T47D (cell line): Measurements from ENCODE around the gene S1PR5.
"Not testable (repeated sequence)": the region's sequence is repeated elsewhere in the genome, so short reads cannot be mapped to it uniquely, and the experiment has no call there.

Source experiments
- DNase-seq, 2 experiments: peaks; one replicate each; pipeline versions ENCODE4 v3.0.0 to v3.0.0-alpha.2; 2011 to 2012; ENCODE audit warnings: low read depth in 1 of 2, low spot score in 1 of 2
- JUND ChIP-seq: IDR thresholded peaks from 2 replicates; pipeline ENCODE4 v1.6.1; 2012; ENCODE audit warnings: low read depth
- in situ Hi-C: cut with HindIII; loops from 2 replicates; pipeline ENCODE4 v1.10.0; 2016; ENCODE audit warnings: low sequenced_read_pairs, low pct_unique_long_range_greater_than_20kb

S1PR5 gene

DNA sequence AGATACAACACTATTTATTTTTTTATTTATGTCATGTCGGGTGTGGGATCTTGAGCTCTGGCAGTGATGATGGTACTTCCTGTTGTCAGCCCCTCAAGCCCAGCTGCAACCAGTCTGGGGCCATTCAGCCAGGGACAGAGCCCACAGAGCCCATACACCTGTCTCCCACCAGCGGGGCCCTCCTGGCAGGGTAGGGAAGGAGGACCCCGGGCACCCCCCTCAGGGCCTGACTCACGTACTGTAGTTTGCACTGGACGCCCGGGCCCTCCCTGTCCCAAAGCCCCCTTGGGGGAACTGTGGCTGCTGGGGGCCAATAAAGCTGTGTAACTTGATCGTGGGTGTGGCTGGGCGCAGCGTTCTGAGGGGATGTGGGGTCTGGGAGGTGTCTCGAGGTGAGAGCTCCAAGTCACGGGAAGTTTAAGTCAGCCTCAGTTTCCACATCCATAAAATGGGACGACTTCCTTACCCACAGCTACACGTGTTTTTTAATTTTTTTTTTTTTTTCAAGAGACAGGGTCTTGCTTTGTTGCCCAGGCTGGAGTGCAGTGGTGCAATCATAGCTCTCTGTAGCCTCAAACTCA lies 35.9 kb upstream of the S1PR5 start:
- no peak for TF ChIP-seq JUND
- DNase-seq, result no peak
- in situ Hi-C loops, result no loop called here

DNA sequence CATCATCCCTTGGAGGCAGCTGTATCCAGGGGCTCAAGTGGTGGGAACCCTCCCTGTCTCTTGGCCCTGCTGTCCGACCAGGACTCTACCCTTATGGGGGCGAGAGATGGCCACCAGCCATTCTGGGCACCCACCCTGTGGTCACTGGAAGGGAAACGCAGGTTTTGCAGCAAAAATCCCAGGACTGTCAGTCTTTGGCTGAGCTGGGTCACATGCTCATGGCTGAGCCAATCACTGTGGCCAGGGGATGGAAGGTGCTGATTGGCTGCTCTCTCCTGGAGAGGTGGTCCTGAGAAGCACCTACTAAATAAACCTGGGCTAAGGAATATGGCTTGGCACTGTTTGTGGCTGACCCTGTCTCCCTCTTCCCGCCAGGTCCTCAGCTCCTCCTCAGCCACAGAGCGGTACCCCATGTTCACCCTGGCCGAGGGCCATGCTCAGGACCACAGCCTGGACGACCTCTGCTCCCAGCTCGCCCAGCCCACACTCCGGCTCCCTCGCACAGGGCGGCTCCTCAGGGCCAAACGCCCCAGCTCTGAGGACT lies 35.3 kb upstream of the S1PR5 start:
- TF ChIP-seq JUND, result no peak
- DNase-seq, result peak; percentile 45 to 56
- in situ Hi-C loops, result no loop called here

GRCh38 chr19:10551698-10552301 lies 34.6 kb upstream of the S1PR5 start:
- in situ Hi-C loops, result no loop called here
- no peak for TF ChIP-seq JUND
- peak in 1 of 2 experiments; percentile 76 for DNase-seq

DNA sequence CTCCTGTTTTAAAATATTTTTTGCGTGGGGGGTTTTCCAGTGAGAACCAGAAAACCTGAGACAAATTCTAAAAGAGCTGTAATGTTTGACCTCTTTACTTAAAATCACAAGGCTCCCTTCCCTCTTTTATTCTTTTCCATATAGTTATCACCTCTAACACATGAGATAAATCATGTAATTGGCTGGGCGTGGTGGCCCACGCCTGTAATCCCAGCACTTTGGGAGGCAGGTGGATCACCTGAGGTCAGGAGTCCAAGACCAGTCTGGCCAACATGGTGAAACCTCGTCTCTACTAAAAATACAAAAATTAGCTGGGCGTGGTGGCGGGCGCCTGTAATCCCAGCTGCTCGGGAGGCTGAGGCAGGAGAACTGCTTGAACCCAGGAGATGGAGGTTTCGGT lies 33.8 kb upstream of the S1PR5 start:
- DNase-seq, in situ Hi-C loops: not testable (repeated sequence)

DNA sequence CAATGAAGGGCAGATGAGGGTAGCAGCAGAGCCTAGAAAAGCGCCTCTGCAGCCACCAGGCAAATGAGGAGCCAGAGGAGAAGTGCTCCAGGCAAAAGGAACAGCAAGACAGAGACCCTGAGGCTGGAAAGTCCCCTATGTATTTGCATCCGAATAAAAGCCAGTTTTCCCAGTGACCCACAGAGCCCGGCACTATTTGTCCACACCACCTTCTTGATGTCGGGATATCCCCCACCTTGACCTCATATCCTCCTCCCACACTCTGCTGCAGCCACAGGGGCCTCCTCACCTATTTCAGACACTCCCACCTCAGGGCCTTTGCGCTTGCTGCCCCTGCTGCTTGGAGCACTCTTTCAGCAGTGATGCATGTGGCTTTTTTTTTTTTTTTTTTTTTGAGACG lies 33.1 kb upstream of the S1PR5 start:
- in situ Hi-C loops, result no loop called here
- no peak for DNase-seq
- no peak for TF ChIP-seq JUND

- in situ Hi-C loops, result no loop called here
- no peak for DNase-seq
- TF ChIP-seq JUND, result no peak
Observed at GRCh38 chr19:10549733-10550132, 32.5 kb upstream of the S1PR5 start.

- in situ Hi-C loops, result no loop called here
- TF ChIP-seq JUND, result no peak
- DNase-seq, result no peak
Observed at GRCh38 chr19:10548746-10549276, 31.6 kb upstream of the S1PR5 start.

GRCh38 chr19:10546817-10547216 lies 29.6 kb upstream of the S1PR5 start:
- in situ Hi-C loops, result no loop called here
- DNase-seq, result no peak
- TF ChIP-seq JUND, result no peak

GRCh38 chr19:10544753-10545251 lies 27.6 kb upstream of the S1PR5 start:
- in situ Hi-C loops, result no loop called here
- TF ChIP-seq JUND, result no peak
- no peak for DNase-seq

DNA sequence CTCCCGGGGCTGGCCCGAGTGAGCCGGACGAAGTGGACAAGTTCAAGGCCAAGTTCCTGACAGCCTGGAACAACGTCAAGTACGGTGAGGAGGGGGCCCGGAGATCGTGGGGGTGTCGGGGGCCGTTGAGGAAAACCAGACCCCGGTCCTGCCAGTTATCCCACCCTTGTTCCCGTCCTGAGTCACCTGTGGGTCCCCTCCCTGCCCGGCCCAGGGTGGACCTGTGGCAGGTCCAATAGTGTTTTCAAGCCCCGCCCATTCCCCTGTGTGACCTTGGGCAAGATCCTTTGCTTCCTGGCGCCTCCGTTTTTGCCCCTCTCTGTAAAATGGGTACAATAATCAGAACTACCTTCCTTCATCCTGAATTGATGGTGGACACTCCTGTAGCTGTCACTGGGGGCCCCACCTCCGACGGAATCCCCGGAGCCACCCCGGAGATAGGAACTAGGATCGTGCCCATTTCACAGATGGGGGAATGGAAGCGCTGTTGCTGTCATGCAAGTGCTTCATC lies 27.1 kb upstream of the S1PR5 start:
- no peak for DNase-seq
- no peak for TF ChIP-seq JUND
- in situ Hi-C loops, result no loop called here

DNA sequence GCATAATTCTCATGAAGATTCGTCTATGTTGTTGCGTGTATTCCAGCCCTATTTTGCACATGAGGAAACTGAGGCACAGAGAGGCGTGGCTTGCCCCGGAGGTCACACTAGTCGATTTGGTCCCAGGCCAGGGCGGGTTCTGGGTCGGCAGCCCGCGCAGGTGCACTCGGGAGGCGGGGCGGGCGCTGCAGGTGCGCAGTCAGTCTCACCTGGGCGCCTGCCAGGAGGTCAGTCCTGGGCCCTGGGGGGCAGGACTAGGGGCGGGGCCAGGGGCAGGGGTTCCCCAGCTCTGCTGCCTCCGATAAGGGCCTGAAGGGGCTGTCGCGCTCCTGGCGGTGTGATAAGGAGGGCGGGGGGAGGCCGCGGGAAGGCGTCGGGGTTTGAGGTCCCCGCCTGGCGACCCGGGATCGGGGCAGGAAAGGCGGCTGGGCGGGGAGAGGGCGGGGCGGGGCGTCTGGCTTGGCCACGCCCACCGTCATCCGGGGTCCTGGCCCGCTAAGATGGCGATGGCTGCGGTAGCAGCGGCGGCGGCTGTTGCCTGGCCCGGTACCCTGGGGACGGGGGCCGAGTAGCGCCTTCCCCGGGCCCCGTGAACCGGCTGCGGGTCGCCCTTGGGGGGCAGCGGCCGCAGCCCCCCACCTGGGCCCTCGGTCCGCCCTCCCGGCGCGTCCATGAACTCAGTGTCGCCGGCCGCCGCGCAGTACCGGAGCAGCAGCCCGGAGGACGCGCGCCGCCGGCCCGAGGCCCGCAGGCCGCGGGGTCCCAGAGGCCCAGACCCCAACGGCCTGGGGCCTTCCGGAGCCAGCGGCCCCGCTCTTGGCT lies 26.4 kb upstream of the S1PR5 start, which contains the start of gene ATG4D:
TSS of gene ATG4D (plus strand) at position 485 of the 822 bp plus-strand sequence. CDS start at position 672, 187 bp downstream.
- in situ Hi-C loops, result no loop called here
- DNase-seq, result peak; percentile 83 to 89
- TF ChIP-seq JUND, result no peak

DNA sequence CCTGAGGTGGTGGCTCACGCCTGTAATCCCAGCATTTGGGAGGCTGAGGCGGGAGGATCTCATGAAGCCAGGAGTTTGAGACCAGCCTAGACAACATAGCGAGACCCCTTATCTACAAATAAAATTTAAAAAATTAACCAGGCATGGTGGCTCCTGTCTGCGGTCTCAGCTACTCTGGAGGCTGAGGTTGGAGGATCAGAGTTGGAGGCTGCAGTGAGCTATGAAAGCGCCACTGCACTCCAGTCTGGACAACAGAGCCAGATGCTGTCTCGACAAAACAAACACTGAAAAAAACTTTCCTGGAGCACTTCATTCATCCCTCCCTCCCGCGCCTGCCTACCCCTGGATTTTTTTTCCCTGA lies 25.8 kb upstream of the S1PR5 start:
- no peak for TF ChIP-seq JUND
- DNase-seq, result no peak
- in situ Hi-C loops, result no loop called here

GRCh38 chr19:10539016-10539415 lies 21.8 kb upstream of the S1PR5 start:
- DNase-seq, in situ Hi-C loops: not testable (repeated sequence)
